ENCODE measurements around the gene MSH5.

The MSH5 gene

DNA sequence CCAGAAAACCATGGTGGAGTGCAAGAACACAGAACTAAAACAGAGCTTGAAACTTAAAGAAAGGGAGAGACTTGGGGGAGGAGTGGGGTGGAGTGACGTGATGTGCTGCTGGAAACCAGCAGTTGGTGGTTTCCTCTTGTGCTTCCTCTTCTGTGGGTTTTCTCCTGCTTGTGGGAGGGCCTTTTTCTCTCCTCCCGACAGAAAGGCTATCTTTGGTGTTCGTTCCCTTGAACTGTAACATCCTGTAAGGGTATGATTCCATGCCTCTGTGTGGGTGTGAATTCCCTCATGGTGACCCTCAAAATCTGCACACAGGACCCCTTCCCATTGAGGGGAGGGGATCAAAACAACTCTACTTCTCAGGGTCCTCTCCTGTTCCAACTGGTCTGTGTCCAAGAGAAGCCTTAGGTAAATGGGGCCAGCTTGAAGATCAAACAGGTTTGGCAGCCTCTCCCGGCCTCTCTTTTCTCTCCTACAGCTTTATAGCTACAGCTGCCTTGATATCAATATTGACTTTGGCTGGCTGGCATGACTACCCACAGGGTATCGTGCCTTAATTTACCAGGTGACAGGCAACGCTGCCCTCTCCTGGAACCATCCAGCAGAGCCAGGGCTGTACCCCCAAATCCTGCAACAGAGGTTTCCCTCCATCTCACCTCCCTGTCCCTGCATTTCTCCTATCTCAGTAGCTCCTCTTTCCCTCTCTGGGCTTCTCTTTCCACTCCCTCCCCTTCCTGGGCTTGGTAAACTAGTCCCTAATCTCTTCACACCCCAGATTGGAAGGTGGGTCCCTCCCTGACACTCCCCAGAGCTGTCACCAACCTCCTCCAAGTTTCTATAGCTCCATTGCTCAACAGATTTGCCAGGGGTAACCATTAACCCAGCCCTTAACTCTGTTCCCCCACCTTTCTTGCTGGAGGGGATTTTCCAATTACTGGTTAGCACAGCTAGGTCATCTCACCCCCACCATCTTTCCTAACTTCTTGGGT is 1.5 kb upstream of the MSH5 start:
- H4K20me1 ChIP-seq (ENCODE audit: insufficient read depth), result no peaks in the 10 kb centered on the region
- no peaks in the 10 kb centered on the region for H3K36me3 ChIP-seq (ENCODE audit: insufficient read depth)
- H3K79me2 ChIP-seq (ENCODE audit: insufficient read depth, low read depth), result peaks cover 50% of the 10 kb centered on the region
- peak overlapping the region; percentile 100 for H3K27ac ChIP-seq
- TF ChIP-seq, protein P1, sequence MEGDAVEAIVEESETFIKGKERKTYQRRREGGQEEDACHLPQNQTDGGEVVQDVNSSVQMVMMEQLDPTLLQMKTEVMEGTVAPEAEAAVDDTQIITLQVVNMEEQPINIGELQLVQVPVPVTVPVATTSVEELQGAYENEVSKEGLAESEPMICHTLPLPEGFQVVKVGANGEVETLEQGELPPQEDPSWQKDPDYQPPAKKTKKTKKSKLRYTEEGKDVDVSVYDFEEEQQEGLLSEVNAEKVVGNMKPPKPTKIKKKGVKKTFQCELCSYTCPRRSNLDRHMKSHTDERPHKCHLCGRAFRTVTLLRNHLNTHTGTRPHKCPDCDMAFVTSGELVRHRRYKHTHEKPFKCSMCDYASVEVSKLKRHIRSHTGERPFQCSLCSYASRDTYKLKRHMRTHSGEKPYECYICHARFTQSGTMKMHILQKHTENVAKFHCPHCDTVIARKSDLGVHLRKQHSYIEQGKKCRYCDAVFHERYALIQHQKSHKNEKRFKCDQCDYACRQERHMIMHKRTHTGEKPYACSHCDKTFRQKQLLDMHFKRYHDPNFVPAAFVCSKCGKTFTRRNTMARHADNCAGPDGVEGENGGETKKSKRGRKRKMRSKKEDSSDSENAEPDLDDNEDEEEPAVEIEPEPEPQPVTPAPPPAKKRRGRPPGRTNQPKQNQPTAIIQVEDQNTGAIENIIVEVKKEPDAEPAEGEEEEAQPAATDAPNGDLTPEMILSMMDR (conservative IDR thresholded peaks at IDR 0.05; ENCODE audit: low read depth, low read length), result 0 out of 2 replicates have a peak, but pooled peaks have one; percentile 18
- H3K9ac ChIP-seq, result peak overlapping the region; percentile 81
- no peaks in the 10 kb centered on the region for H3K27me3 ChIP-seq (ENCODE audit: insufficient read depth, low read depth)
- peaks cover 51% of the 10 kb centered on the region for H3K4me1 ChIP-seq (ENCODE audit: low read depth, poor library complexity, severe bottlenecking)
- H3K4me3 ChIP-seq (IDR thresholded peaks at IDR 0.05; ENCODE audit: insufficient read depth, low read depth, low read length), result no peak overlapping the region
- peak overlapping the region; percentile 36; the same call in 1 of the 2 replicates for H2AFZ ChIP-seq (ENCODE audit: low read depth)
- peak overlapping the region; percentile 100 for H3K4me2 ChIP-seq

DNA sequence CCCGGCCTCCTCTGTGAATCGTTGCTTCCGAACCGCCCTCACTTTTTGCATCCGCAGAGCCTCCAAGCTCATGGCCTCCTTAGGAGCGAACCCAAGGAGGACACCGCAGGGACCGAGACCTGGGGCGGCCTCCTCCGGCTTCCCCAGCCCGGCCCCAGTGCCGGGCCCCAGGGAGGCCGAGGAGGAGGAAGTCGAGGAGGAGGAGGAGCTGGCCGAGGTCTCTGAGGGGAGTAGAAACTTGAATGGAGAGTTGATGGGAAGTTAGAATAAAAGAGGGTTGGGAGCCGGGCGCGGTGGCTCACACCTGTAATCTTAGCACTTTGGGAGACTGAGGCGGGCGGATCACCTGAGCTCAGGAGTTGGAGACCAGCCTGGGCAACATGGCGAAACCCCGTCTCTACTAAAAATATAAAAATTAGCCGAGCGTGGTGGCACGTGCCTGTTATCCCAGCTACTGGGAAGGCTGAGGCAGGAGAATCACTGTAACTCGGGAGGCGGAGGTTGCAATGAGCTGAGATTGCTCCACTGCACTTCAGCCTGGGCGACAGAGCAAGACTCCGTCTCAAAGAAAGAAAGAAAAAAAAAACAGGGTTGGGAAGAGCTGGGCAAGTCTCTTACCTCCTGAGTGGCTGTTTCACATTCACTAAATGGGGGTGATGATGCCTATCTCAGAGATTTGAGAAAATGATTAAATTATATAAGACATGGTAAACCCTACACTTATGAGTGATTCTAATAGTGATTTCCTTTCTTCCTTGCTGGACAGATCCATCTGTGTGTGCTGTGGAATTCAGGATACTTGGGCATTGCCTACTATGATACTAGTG is 805 bp downstream of the MSH5 start:
- H3K4me3 ChIP-seq (IDR thresholded peaks at IDR 0.05; ENCODE audit: insufficient read depth, low read depth, low read length), result no peak overlapping the region
- H2AFZ ChIP-seq (ENCODE audit: low read depth), result peak overlapping the region; percentile 60
- no peaks in the 10 kb centered on the region for H4K20me1 ChIP-seq (ENCODE audit: insufficient read depth)
- H3K4me2 ChIP-seq, result peak overlapping the region; percentile 100
- no peaks in the 10 kb centered on the region for H3K27me3 ChIP-seq (ENCODE audit: insufficient read depth, low read depth)
- H3K9ac ChIP-seq, result peak overlapping the region; percentile 100
- peak overlapping the region; percentile 100 for H3K27ac ChIP-seq
- H3K36me3 ChIP-seq (ENCODE audit: insufficient read depth), result no peaks in the 10 kb centered on the region
- TF ChIP-seq, protein P1 (conservative IDR thresholded peaks at IDR 0.05; ENCODE audit: low read depth, low read length), result no peak
- peaks cover 27% of the 10 kb centered on the region for H3K79me2 ChIP-seq (ENCODE audit: insufficient read depth, low read depth)
- H3K4me1 ChIP-seq (ENCODE audit: low read depth, poor library complexity, severe bottlenecking), result peaks cover 41% of the 10 kb centered on the region

DNA sequence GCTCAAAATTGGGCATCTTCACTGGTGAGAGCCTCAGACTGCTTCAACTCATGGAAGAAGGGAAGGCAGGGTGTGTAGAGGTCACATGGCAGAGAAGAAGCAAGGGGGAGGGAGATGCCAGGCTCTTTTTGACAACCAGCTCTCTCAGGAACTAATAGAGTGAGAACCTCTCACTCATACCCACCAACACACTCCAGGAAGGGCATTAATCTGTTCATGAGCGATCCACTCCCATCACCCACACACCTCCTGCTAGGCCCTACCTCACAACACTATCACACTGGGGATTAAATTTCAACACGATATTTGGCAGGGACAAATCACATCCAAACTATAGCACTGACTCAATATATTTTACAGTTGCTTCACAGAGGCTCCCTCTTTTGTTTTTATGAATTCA is 2.0 kb downstream of the MSH5 start:
- TF ChIP-seq, protein P1 (conservative IDR thresholded peaks at IDR 0.05; ENCODE audit: low read depth, low read length), result no peak
- no peak overlapping the region for H2AFZ ChIP-seq (ENCODE audit: low read depth)
- H3K4me1 ChIP-seq (ENCODE audit: low read depth, poor library complexity, severe bottlenecking), result peaks cover 38% of the 10 kb centered on the region
- H3K27ac ChIP-seq, result no peak overlapping the region; the same call in 1 of the 2 replicates
- no peak overlapping the region for H3K9ac ChIP-seq
- H3K36me3 ChIP-seq (ENCODE audit: insufficient read depth), result no peaks in the 10 kb centered on the region
- H3K27me3 ChIP-seq (ENCODE audit: insufficient read depth, low read depth), result no peaks in the 10 kb centered on the region
- H3K79me2 ChIP-seq (ENCODE audit: insufficient read depth, low read depth), result peaks cover 15% of the 10 kb centered on the region; the same call in 1 of the 2 replicates
- peak overlapping the region; percentile 100; the same call in 1 of the 2 replicates for H3K4me2 ChIP-seq
- no peaks in the 10 kb centered on the region for H4K20me1 ChIP-seq (ENCODE audit: insufficient read depth)
- H3K4me3 ChIP-seq (IDR thresholded peaks at IDR 0.05; ENCODE audit: insufficient read depth, low read depth, low read length), result no peak overlapping the region

DNA sequence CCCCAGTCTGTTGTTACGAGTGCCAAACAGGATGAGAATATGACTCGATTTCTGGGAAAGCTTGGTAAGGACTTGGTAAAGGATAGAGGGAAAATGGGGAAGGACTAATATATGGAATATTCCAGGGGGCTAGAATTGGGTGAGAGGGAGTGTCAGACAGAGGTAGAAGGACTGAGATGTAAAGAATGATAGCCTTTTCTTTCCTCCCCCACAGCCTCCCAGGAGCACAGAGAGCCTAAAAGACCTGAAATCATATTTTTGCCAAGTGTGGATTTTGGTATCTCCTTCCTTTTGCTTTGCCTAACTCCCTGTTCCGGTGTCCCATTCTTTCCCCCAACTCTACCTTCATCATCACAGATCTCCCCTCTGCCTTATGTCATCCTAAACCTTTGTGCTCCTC is 3.1 kb downstream of the MSH5 start:
- Histone ChIP-seq H3K4me2 (no peak overlapping the region), H3K9ac (no peak overlapping the region), H3K4me3 (IDR thresholded peaks at IDR 0.05; ENCODE audit: insufficient read depth, low read depth, low read length) (no peak overlapping the region), H3K36me3 (ENCODE audit: insufficient read depth) (no peaks in the 10 kb centered on the region), H3K27me3 (ENCODE audit: insufficient read depth, low read depth) (no peaks in the 10 kb centered on the region), H4K20me1 (ENCODE audit: insufficient read depth) (no peaks in the 10 kb centered on the region), H3K79me2 (ENCODE audit: insufficient read depth, low read depth) (peaks cover 12% of the 10 kb centered on the region; the same call in 1 of the 2 replicates), H2AFZ (ENCODE audit: low read depth) (no peak overlapping the region), H3K27ac (no peak overlapping the region), H3K4me1 (ENCODE audit: low read depth, poor library complexity, severe bottlenecking) (peaks cover 27% of the 10 kb centered on the region)
- TF ChIP-seq, protein P1 (conservative IDR thresholded peaks at IDR 0.05; ENCODE audit: low read depth, low read length), result no peak
